Osteocyte (in vitro differentiated cells): ENCODE results near the gene STT3B. TPM values are rescaled to one million over a fixed set of nuclear protein-coding genes. Genes with fewer than 3 reads are reported as not detected.

Experiments
- DNase-seq: peaks from one replicate; pipeline ENCODE4 v3.0.0; 2021; ENCODE audit warnings: mixed read lengths; ENCODE audit not compliant: unreplicated experiment; ENCODE audit errors: extremely low spot score
- H3K27ac Mint-ChIP-seq: one replicate; pipeline ENCODE4 v1.8.0; 2021; ENCODE audit warnings: mild to moderate bottlenecking, mixed read lengths; ENCODE audit not compliant: unreplicated experiment
- H3K27me3 Mint-ChIP-seq: one replicate; pipeline ENCODE4 v1.8.0; 2021; ENCODE audit warnings: mixed read lengths; ENCODE audit not compliant: unreplicated experiment
- H3K36me3 Mint-ChIP-seq: one replicate; pipeline ENCODE4 v1.8.0; 2021; ENCODE audit warnings: mixed read lengths; ENCODE audit not compliant: unreplicated experiment
- H3K4me1 Mint-ChIP-seq: one replicate; pipeline ENCODE4 v1.8.0; 2021; ENCODE audit warnings: mixed read lengths; ENCODE audit not compliant: unreplicated experiment
- H3K4me3 Mint-ChIP-seq: one replicate; pipeline ENCODE4 v1.8.0; 2021; ENCODE audit warnings: mild to moderate bottlenecking, moderate library complexity, mixed read lengths; ENCODE audit not compliant: unreplicated experiment
- H3K9me3 Mint-ChIP-seq: one replicate; pipeline ENCODE4 v1.8.0; 2021; ENCODE audit warnings: mixed read lengths; ENCODE audit not compliant: unreplicated experiment
- total RNA-seq: library from RNA; stranded (reverse); gene quantifications from 2 replicates; pipeline ENCODE4 v1.2.1, GENCODE V29; 2021
- TF ChIP-seq, protein P1 (sequence below): fragments of 200-600 bp; sonication (generic); IDR thresholded peaks from 2 replicates; pipeline ENCODE4 v1.5.0; 2021; ENCODE audit warnings: antibody characterized with exemption, mild to moderate bottlenecking, moderate library complexity

Gene STT3B
- total RNA-seq, 1 donor from 2014 or later = 98.7 TPM

DNA sequence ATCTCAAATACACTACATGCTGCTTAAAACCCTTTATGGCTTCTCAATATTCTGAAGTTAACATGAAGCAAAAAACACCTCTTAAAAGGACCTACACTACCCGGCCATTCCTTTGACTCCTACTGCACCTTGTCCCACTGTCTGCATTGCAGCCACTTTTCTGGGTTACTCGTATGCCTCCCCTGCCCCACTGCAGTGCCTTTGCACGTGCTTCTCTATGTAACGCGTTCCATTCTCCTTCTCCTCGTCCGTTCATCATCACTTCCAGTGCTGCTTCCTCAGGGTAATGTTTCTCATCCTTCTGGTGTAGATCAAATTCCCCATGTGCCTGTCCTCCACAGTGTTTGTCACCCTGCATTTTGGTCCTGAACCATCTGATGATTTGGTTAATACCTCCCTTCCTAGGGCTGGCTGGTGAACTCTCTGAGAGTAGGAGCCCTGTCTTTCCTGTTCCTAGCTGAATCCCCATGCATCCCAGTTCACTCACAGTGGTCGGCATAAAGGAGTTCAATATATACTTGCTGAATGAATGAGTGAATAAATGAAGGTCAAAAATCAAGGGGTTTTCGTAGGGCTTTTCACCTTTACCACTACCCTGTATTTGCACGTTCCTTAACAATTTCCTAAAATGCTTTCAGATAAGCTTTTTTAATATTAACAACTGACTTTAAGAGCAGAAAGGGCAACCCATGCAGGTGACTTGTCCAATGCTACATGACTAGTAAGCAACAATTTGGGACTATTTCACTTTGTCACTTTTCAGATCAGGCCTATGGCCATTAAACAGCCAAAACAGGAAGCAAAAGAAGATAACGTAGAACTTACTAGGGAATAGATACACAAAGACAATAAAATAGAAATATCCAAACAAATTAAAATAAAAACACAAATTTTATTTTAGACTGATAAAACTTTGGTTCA, 2.4 kb upstream of the STT3B start:
- DNase-seq = no peak
- no peak overlapping the region for H3K27ac Mint-ChIP-seq
- peaks cover 11% of the 10 kb centered on the region for H3K4me1 Mint-ChIP-seq
- TF ChIP-seq, protein P1, sequence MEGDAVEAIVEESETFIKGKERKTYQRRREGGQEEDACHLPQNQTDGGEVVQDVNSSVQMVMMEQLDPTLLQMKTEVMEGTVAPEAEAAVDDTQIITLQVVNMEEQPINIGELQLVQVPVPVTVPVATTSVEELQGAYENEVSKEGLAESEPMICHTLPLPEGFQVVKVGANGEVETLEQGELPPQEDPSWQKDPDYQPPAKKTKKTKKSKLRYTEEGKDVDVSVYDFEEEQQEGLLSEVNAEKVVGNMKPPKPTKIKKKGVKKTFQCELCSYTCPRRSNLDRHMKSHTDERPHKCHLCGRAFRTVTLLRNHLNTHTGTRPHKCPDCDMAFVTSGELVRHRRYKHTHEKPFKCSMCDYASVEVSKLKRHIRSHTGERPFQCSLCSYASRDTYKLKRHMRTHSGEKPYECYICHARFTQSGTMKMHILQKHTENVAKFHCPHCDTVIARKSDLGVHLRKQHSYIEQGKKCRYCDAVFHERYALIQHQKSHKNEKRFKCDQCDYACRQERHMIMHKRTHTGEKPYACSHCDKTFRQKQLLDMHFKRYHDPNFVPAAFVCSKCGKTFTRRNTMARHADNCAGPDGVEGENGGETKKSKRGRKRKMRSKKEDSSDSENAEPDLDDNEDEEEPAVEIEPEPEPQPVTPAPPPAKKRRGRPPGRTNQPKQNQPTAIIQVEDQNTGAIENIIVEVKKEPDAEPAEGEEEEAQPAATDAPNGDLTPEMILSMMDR = no peak
- no peak overlapping the region for H3K4me3 Mint-ChIP-seq
- H3K27me3 Mint-ChIP-seq = no peaks in the 10 kb centered on the region
- no peaks in the 10 kb centered on the region for H3K36me3 Mint-ChIP-seq
- no peaks in the 10 kb centered on the region for H3K9me3 Mint-ChIP-seq

DNA sequence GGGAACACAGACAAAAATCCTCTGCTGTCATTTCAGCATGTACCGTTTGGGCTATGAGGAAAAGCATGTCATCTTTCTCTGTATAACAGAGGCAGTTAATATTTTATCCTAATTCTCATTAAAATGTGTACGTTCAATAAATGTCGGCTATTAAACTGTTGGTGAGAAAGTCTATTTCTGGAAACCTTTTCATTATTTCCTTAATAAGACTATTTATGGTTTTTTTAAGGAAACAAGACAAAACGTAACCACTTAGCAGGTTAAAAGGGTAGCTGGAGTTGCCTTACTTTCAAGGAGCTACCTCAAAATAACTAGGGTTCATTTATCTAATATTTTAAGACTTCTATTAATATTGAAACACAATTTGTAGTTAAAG, 1.8 kb upstream of the STT3B start:
- TF ChIP-seq, protein P1 = no peak
- H3K27ac Mint-ChIP-seq = no peak overlapping the region
- no peaks in the 10 kb centered on the region for H3K9me3 Mint-ChIP-seq
- H3K4me1 Mint-ChIP-seq = peaks cover 15% of the 10 kb centered on the region
- H3K4me3 Mint-ChIP-seq = peak overlapping the region; percentile 92
- no peak for DNase-seq
- no peaks in the 10 kb centered on the region for H3K27me3 Mint-ChIP-seq
- no peaks in the 10 kb centered on the region for H3K36me3 Mint-ChIP-seq

DNA sequence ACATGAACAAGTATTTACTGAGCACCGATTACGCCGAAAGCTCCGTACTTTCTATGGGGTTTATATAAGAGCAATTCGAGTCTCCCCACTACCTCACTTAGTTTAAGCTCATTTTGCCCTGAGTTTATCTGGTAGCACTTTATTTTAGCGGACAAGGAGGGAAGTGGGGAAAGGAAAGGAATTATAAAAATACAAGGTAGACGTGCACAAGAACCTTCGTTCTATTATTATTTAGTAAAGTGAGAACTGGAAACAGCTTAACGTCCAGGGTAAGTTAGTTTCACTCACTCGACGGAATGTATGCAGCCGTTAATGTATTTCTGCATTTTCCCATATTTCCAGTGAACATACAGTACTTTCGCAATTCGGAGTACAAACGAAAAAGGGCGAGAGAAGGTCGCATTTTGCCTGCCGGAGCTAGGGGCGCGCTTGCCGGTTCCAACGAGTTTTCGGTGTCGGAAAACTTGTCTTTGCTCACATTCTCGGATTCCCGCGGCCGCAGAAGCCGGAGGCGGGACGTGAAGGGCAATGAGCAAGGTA, 1.2 kb upstream of the STT3B start:
- no peak for DNase-seq
- Mint-ChIP-seq H3K27me3 (no peaks in the 10 kb centered on the region), H3K27ac (peak overlapping the region; percentile 99), H3K4me3 (peak overlapping the region; percentile 92), H3K36me3 (no peaks in the 10 kb centered on the region), H3K4me1 (peaks cover 20% of the 10 kb centered on the region), H3K9me3 (no peaks in the 10 kb centered on the region)
- TF ChIP-seq, protein P1 = peak; percentile 42

DNA sequence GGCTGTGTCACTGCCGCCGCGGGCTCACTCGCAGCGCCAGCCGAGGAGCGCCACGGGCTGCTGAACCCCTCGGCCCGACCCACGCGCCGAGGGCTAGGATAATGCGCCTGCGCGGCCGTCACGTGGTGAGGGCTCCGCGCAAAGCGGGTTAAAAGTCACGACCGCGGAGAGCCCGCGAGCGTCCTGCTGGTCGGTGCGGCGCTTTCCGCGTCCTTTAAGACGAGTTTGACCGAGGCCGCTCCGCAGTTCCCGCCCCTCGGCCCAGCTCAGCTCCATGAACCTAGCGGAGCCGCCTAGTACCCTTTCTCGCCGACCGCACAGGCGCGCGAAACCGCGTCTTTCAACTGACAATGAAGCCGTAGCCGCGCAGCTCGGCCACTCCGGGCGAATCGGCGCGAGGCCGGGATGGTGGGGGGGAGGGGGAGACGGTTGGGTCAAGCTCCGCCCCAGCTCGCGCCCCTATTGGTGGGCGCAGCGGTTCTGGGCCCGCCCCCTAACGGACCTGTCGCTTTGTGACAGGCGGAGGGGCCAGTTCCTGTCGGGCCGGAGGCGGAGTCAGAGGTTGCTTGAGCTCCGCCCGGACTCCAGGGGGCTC, 636 bp upstream of the STT3B start:
- TF ChIP-seq, protein P1 = no peak
- peak; percentile 100 for DNase-seq
- Mint-ChIP-seq H3K36me3 (no peaks in the 10 kb centered on the region), H3K27me3 (no peaks in the 10 kb centered on the region), H3K4me3 (peak overlapping the region; percentile 92), H3K9me3 (no peaks in the 10 kb centered on the region), H3K4me1 (peaks cover 22% of the 10 kb centered on the region), H3K27ac (peak overlapping the region; percentile 99)
